GM12801 (cell line): Measurements from ENCODE around the gene ZNF45.

Source experiments
- CTCF ChIP-seq: IDR thresholded peaks from one replicate; pipeline ENCODE4 v1.5.1; 2011; ENCODE audit warnings: control low read depth; ENCODE audit not compliant: insufficient read length; ENCODE audit errors: extremely low read depth

Gene ZNF45

GRCh38 chr19:43906774-43907173 is 28.3 kb downstream of the ZNF45 start:
- TF ChIP-seq CTCF = no peak

DNA sequence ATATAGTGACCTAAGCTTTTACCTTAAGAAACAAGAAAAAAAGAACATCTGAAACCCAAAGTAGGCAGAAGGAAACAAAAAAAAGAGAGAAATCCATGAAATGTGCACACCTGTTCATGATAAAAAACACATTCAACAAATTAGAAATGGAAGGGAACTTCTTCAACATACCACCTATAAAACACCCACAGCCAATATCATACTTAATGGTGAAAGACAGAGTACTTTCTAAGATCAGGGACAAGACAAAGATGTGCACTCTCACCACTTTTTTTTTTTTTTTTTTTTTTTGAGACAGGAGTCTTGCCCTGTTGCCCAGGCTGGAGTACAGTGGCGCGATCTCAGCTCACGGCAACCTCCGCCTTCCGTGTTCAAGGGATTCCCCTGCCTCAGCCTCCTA is 29.2 kb downstream of the ZNF45 start:
- TF ChIP-seq CTCF = no peak

- no peak for TF ChIP-seq CTCF
Observed at GRCh38 chr19:43902399-43902798, 32.7 kb downstream of the ZNF45 start.

DNA sequence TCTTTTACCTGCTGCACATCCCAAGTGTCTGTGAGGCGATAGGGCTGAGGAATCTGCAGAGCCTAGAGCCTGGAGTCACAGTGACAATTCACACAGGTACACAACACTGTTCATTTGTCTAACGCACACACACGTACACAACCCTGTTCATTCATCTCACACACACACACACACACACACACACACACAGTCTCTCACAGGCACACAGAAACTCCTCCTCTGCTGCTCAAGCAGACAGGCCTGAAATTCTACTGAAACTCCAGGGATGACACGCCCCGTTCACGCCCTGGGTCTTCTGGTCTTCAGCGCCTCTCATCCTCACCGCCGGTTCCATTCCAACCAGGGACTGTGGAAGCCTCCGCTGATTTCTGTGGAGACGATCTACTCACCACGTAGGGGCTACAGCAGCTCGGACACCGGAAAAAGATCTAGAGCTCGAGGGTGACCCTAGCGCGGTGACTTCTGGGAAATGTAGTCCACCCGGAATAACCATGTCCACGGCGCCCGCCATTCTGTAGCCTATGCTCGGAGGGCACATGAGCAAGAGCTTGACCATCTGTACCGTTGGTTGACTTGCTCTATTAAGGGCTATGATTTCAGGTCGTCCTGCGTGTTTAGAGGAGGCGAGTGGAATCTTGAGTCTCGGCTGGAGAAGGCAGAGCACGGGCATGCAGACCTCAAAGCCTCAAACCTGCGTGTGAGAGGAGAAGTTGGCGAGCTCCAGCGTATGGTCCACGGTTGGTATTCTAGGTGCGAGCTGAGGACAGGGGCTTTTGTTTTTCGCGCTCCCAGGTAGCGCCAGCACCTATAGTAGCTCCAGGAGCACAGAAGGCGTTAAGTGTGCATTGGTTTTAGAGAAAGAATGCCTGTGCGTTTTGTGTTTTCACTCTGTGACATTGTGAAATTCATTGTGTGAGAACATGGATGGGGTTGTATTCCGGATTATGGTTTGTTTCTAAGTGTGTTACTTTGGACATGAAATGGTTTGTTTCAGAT is 33.4 kb downstream of the ZNF45 start:
- TF ChIP-seq CTCF = no peak

GRCh38 chr19:43895727-43896308 is 39.3 kb downstream of the ZNF45 start:
- TF ChIP-seq CTCF = no peak

DNA sequence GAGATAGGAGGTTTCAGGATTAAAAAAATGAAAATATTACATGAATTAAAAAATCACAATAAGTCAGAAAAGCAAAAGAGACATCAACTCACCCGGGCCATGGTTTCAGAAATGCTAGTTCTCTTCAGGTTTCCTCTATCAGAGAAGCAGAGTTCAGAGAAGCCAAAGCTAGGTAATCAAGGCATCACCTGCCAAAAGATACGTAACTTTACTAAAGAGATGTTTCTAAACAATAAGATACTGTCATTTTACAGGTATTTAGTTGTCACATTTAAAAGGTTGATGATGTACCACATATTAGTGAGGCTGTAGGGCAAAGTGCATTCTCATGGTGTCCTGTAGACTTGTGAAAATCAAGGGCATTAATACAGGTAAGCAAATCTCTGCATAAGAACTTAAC is 51.2 kb downstream of the ZNF45 start, which contains the start of gene ZNF404:
ZNF404 (minus strand) TSS at position 101 of the 400 bp plus-strand sequence.
- no peak for TF ChIP-seq CTCF

- TF ChIP-seq CTCF = no peak
Observed at GRCh38 chr19:43880483-43880882, 54.6 kb downstream of the ZNF45 start.
